Subcutaneous adipose tissue (tissue), 4 donors: ENCODE data around the gene PRR18. TPM values are rescaled to one million over a fixed set of nuclear protein-coding genes. Genes with fewer than 3 reads are reported as not detected.

ENCODE experiments used
- total RNA-seq, 4 donors: library from RNA; depleted of rRNA; stranded (reverse); fragments of >200 nt; gene quantifications; one replicate each; pipeline ENCODE4 v1.1.0, GENCODE V29; 2016
- TF ChIP-seq, protein P1 (sequence below): fragments of 450-650 bp; IDR thresholded peaks from one replicate; pipeline ENCODE4 v1.5.1; 2016; ENCODE audit warnings: low read depth, mild to moderate bottlenecking, control low read depth, antibody characterized with exemption, moderate library complexity

PRR18 gene, protein sequence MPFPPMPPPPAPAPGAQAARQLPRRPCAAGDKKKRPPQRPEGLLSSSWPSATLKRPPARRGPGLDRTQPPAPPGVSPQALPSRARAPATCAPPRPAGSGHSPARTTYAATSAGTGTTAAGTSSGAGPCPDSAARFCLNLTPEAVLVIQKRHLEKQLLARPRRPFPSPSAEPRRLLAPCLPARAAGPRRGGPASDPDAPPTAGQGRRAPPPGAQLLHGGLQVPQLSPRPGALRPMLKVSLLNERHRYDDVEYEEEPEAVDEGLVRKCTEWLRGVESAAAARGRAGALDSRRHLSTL
- total RNA-seq, result under 1 TPM in 2 of 4 donors, not detected in 2; 0.16 to 0.34 TPM

DNA sequence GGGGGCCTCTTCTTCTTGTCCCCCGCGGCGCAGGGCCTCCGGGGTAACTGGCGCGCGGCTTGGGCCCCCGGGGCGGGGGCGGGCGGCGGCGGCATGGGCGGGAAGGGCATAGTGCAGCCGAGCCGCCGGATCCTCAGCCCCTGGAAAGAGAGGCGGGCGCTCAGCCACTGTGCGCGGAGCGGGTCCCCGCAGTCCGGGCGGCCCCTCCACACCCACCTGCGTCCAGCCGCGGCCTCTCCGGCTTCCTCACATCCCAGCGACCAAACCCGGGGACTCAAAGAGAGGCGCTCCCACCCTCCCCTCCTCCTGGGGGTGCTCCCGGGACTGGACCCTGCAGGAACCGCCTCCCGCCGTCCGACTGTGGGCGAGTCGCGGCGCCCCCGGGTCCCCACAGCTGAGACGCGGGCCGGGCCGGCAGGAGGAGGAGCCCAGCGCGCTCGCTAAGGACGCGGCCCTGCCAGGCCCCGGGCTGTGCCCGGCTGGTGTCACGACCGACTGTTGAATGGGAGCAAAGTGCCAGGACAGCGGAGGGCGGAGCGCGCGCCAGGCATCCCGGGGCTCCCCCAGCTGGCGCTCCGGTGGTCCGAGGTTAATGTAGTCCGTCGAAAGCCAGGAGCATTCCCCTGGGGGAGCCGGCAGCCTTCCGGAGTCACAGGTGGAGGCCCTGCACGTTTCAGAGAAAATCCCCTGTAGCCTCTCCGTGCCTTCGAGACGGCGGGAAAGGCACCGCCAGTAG is at the start of gene PRR18:
Gene PRR18, minus strand, starts transcription at position 360 of the 736 bp plus-strand sequence. Its CDS starts 250 bp downstream, at position 110.
- TF ChIP-seq, protein P1, sequence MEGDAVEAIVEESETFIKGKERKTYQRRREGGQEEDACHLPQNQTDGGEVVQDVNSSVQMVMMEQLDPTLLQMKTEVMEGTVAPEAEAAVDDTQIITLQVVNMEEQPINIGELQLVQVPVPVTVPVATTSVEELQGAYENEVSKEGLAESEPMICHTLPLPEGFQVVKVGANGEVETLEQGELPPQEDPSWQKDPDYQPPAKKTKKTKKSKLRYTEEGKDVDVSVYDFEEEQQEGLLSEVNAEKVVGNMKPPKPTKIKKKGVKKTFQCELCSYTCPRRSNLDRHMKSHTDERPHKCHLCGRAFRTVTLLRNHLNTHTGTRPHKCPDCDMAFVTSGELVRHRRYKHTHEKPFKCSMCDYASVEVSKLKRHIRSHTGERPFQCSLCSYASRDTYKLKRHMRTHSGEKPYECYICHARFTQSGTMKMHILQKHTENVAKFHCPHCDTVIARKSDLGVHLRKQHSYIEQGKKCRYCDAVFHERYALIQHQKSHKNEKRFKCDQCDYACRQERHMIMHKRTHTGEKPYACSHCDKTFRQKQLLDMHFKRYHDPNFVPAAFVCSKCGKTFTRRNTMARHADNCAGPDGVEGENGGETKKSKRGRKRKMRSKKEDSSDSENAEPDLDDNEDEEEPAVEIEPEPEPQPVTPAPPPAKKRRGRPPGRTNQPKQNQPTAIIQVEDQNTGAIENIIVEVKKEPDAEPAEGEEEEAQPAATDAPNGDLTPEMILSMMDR, result no peak

GRCh38 chr6:166355552-166355951 is 47.4 kb upstream of the PRR18 start:
- TF ChIP-seq, protein P1, result no peak

- TF ChIP-seq, protein P1, result no peak
Measured at GRCh38 chr6:166354965-166355364, 46.8 kb upstream of the PRR18 start.

DNA sequence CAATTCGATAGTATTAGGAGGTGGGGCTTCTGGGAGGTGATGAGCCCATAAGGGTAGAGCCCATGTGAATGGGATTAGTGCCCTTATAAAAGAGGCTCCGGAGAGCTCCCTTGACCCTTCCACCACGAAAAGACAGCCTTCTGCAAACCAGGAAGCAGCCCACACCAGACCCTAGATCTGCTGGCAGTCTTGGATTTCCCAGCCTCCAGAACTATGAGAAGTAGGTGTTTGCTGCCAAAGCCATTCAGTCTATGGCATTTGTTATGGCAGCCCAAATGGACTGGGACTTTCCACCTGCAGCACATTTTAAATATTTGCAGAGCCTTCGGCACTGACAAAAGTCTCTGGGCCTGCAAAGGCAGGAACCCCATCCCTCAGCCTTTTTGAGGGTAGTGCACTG is 46.0 kb upstream of the PRR18 start:
- TF ChIP-seq, protein P1, result no peak

- TF ChIP-seq, protein P1, result no peak
Measured at GRCh38 chr6:166353507-166353906, 45.3 kb upstream of the PRR18 start.

DNA sequence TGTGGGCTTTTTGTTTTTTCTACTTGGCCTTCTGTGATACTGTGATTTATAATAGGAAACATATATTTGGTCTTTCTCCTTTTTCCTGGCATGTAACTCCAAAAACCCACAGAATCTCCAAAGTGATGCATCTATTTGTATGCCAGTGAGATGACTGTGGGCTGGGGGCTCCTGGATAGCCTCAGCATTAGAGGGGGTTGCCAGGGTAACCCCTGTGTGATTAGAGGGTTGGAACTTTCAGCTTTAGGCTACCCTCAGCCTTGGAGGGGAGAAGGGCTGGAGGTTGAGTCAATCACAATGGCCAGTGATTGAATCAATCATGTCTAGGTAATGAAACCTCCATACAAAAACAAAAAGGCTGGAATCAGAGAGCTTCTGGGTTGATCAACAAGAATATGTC is 44.7 kb upstream of the PRR18 start:
- TF ChIP-seq, protein P1, result no peak

GRCh38 chr6:166351715-166352285 is 43.6 kb upstream of the PRR18 start:
- TF ChIP-seq, protein P1, result no peak
